Esophagus mucosa (tissue), 1 donor: Measurements from ENCODE around the gene STK40. TPM values are rescaled to one million over a fixed set of nuclear protein-coding genes. Genes with fewer than 3 reads are reported as not detected.
A peak's percentile ranks its signal among the peaks of the same experiment; 100 is the strongest.

Source experiments
- ATAC-seq: fragments of 200-7000 bp; cut with Tn5 transposase; one replicate; pipeline ENCODE4 v1.9.1; 2020
- total RNA-seq: library from RNA; stranded (reverse); gene quantifications from one replicate; pipeline ENCODE4 v1.2.4, GENCODE V29; 2023
- donor health status: DM: yes; HTN: yes; CAD: no.

Gene STK40
- total RNA-seq, 1 donor from 2014 or later: 31.8 TPM

GRCh38 chr1:36343651-36344394, 41.9 kb downstream of the STK40 start:
- no peak for ATAC-seq

GRCh38 chr1:36342426-36343185, 43.1 kb downstream of the STK40 start:
- peak; percentile 64 for ATAC-seq

- ATAC-seq: no peak
Observed at GRCh38 chr1:36341626-36342320, 44.0 kb downstream of the STK40 start.

- no peak for ATAC-seq
Observed at GRCh38 chr1:36339615-36340014, 46.1 kb downstream of the STK40 start.

- ATAC-seq: no peak
Observed at GRCh38 chr1:36339215-36339614, 46.5 kb downstream of the STK40 start.

- ATAC-seq: no peak
Observed at GRCh38 chr1:36337830-36338229, 47.9 kb downstream of the STK40 start.

GRCh38 chr1:36330940-36331339, 54.8 kb downstream of the STK40 start:
- ATAC-seq: no peak

GRCh38 chr1:36329817-36330216, 55.9 kb downstream of the STK40 start:
- no peak for ATAC-seq

- peak; percentile 61 for ATAC-seq
Observed at GRCh38 chr1:36328713-36329112, 57.0 kb downstream of the STK40 start.

- no peak for ATAC-seq
Observed at GRCh38 chr1:36328088-36328480, 57.6 kb downstream of the STK40 start.

GRCh38 chr1:36327421-36328087, 58.2 kb downstream of the STK40 start:
- ATAC-seq: peak; percentile 25

GRCh38 chr1:36326499-36326898, 59.2 kb downstream of the STK40 start:
- ATAC-seq: no peak

GRCh38 chr1:36324353-36324703, 61.4 kb downstream of the STK40 start:
- no peak for ATAC-seq

GRCh38 chr1:36323636-36324352, 61.9 kb downstream of the STK40 start, which contains the start of gene EVA1B:
Gene EVA1B, minus strand, starts transcription at chr1:36323645. Its CDS starts 608 bp downstream, at chr1:36323037.
- ATAC-seq: peak; percentile 29

GRCh38 chr1:36322786-36323635, 62.7 kb downstream of the STK40 start:
- peak; percentile 16 for ATAC-seq

- peak; percentile 1 for ATAC-seq
Observed at GRCh38 chr1:36322041-36322785, 63.5 kb downstream of the STK40 start.

- peak; percentile 18 for ATAC-seq
Observed at GRCh38 chr1:36321119-36321951, 64.4 kb downstream of the STK40 start.

GRCh38 chr1:36320767-36321118, 65.0 kb downstream of the STK40 start:
- no peak for ATAC-seq

- no peak for ATAC-seq
Observed at GRCh38 chr1:36320291-36320761, 65.4 kb downstream of the STK40 start.
